A549 (cell line): ENCODE data around the gene TMEM139. TPM values are rescaled to one million over a fixed set of nuclear protein-coding genes. Genes with fewer than 3 reads are reported as not detected.

Experiments
- ATAC-seq, 2 experiments: fragments of 200-7000 bp in 1 of 2; fragments of >200 bp in 1 of 2; cut with Nextera tagmentation in 1 of 2; cut with Tn5 transposase in 1 of 2; 3 replicates each; pipeline versions ENCODE4 v1.8.0 to v1.9.1; 2018 to 2020; ENCODE audit warnings: mild to moderate bottlenecking in 1 of 2, moderate library complexity in 1 of 2
- CTCF ChIA-PET: fragments of 300-600 bp; sonication (Branson Sonifier 250); formaldehyde crosslinking; extraction: SDS; loops from one replicate; lab custom pipeline; 2021; ENCODE audit warnings: antibody characterized with exemption, inconsistent platforms; lab: Yijun Ruan, JAX
- POLR2A ChIA-PET: fragments of 350-600 bp; formaldehyde crosslinking; extraction: SDS; loops from one replicate; lab custom pipeline; 2021; ENCODE audit warnings: antibody characterized with exemption, inconsistent platforms; lab: Yijun Ruan, JAX
- DNase-seq, 2 experiments: peaks; one replicate each; pipeline versions ENCODE4 v3.0.0 to v3.0.0-alpha.2; 2011 to 2016; ENCODE audit warnings: low read depth in 1 of 2, low spot score in 1 of 2
- FAIRE-seq: peaks from 2 replicates; lab custom pipeline; 2011; peaks lifted over from hg19 to GRCh38; lab: Jason Lieb, UNC
- H3K27ac ChIP-seq, 2 experiments: fragments of >200 bp; sonication (Bioruptor Twin); formaldehyde crosslinking; 3 replicates each; pipeline ENCODE4 v1.5.1; 2016 to 2017
- H3K4me1 ChIP-seq: fragments of >200 bp; sonication (Bioruptor Twin); formaldehyde crosslinking; 3 replicates; pipeline ENCODE4 v1.6.1; 2016
- H3K4me2 ChIP-seq: fragments of >200 bp; sonication (Bioruptor Twin); formaldehyde crosslinking; 3 replicates; pipeline ENCODE4 v1.6.1; 2016
- H3K4me3 ChIP-seq: fragments of >200 bp; sonication (Bioruptor Twin); formaldehyde crosslinking; 3 replicates; pipeline ENCODE4 v1.5.1; 2016
- H3K9me3 ChIP-seq: fragments of >200 bp; sonication (Bioruptor Twin); formaldehyde crosslinking; 3 replicates; pipeline ENCODE4 v1.6.1; 2016
- BCL3 ChIP-seq: fragments of >200 bp; sonication (Bioruptor Twin); formaldehyde crosslinking; IDR thresholded peaks from 3 replicates; pipeline ENCODE4 v1.6.1; 2016
- BHLHE40 ChIP-seq: IDR thresholded peaks from 2 replicates; pipeline ENCODE4 v1.6.1; 2012; ENCODE audit warnings: low read depth, low read length, inconsistent platforms
- EHF ChIP-seq: fragments of 250-450 bp; sonication (Bioruptor Pico); IDR thresholded peaks from 2 replicates; pipeline ENCODE4 v1.5.0; 2020; ENCODE audit warnings: mild to moderate bottlenecking
- FOSB ChIP-seq: fragments of 250-450 bp; sonication (Bioruptor Pico); IDR thresholded peaks from 2 replicates; pipeline ENCODE4 v1.5.0; 2020; ENCODE audit warnings: mild to moderate bottlenecking, moderate library complexity
- FOSL2 ChIP-seq, 2 experiments: fragments of 450-650 bp in 1 of 2; fragments of >200 bp in 1 of 2; sonication (Bioruptor Twin) in 1 of 2; formaldehyde crosslinking; IDR thresholded peaks; 2 replicates each; pipeline versions ENCODE4 v1.5.0 to v1.6.1; 2016 to 2020; ENCODE audit warnings: mild to moderate bottlenecking in 1 of 2, moderate library complexity in 1 of 2
- GATA3 ChIP-seq: IDR thresholded peaks from 2 replicates; pipeline ENCODE4 v1.6.1; 2012; ENCODE audit warnings: borderline replicate concordance
- HDAC2 ChIP-seq: fragments of 200-600 bp; sonication (generic); IDR thresholded peaks from 2 replicates; pipeline ENCODE4 v1.6.1; 2016
- HOXB5 ChIP-seq: fragments of 250-450 bp; sonication (Bioruptor Pico); IDR thresholded peaks from 2 replicates; pipeline ENCODE4 v1.5.0; 2020; ENCODE audit warnings: mild to moderate bottlenecking, moderate library complexity
- KDM1A ChIP-seq: fragments of 200-600 bp; sonication (generic); IDR thresholded peaks from 2 replicates; pipeline ENCODE4 v1.6.1; 2016; ENCODE audit warnings: low read depth, mild to moderate bottlenecking
- KDM5A ChIP-seq: fragments of 200-600 bp; sonication (generic); IDR thresholded peaks from 2 replicates; pipeline ENCODE4 v1.6.1; 2016; ENCODE audit warnings: antibody characterized with exemption, mild to moderate bottlenecking
- PBX3 ChIP-seq: IDR thresholded peaks from 2 replicates; pipeline ENCODE4 v1.6.1; 2012
- RAD21 ChIP-seq, 2 experiments: fragments of >200 bp in 1 of 2; sonication (Bioruptor Twin) in 1 of 2; formaldehyde crosslinking in 1 of 2; IDR thresholded peaks in 1 of 2; conservative IDR thresholded peaks in 1 of 2; 2 replicates in 1 of 2; 3 replicates in 1 of 2; pipeline ENCODE4 v1.6.1; 2012 to 2018; ENCODE audit warnings: inconsistent platforms in 1 of 2
- RNF2 ChIP-seq: fragments of 200-600 bp; sonication (generic); IDR thresholded peaks from 2 replicates; pipeline ENCODE4 v1.6.1; 2016; ENCODE audit warnings: low read depth, mild to moderate bottlenecking, antibody characterized with exemption, moderate library complexity, borderline replicate concordance
- SREBF2 ChIP-seq: fragments of 450-650 bp; IDR thresholded peaks from 2 replicates; pipeline ENCODE4 v1.6.1; 2014; ENCODE audit warnings: mild to moderate bottlenecking, moderate library complexity
- TFCP2L1 ChIP-seq: fragments of 250-450 bp; sonication (Bioruptor Pico); IDR thresholded peaks from 2 replicates; pipeline ENCODE4 v1.5.0; 2021; ENCODE audit warnings: mild to moderate bottlenecking
- TP53 ChIP-seq: fragments of 250-450 bp; sonication (Bioruptor Pico); IDR thresholded peaks from 2 replicates; pipeline ENCODE4 v1.5.0; 2021; ENCODE audit warnings: mild to moderate bottlenecking, moderate library complexity
- ZC3H11A ChIP-seq: fragments of 450-650 bp; IDR thresholded peaks from 2 replicates; pipeline ENCODE4 v1.6.1; 2014; ENCODE audit warnings: antibody characterized with exemption, mild to moderate bottlenecking
- WGBS: methylation state at CpG from one replicate; pipeline ENCODE4 v1.1.6; 2017; ENCODE audit errors: missing lambda C conversion rate; 5-methylcytosine and 5-hydroxymethylcytosine counted together
- polyA plus RNA-seq, 4 experiments: library from polyadenylated mRNA; depleted of rRNA in 3 of 4; stranded (reverse); fragments of >200 nt; fragmentation: RNase III in 1 of 4; extraction: RNeasy Plus Mini Kit Qiagen cat#74134 plus additional on column Dnase treatment in 1 of 4; gene quantifications; 2 replicates in 3 of 4; 3 replicates in 1 of 4; pipeline ENCODE4 v1.2.3, GENCODE V29; 2011 to 2017
- TF ChIP-seq, protein P1 (sequence below): fragments of 250-450 bp; sonication (Bioruptor Pico); IDR thresholded peaks from 2 replicates; pipeline ENCODE4 v1.5.0; 2021; ENCODE audit warnings: mild to moderate bottlenecking, moderate library complexity, borderline replicate concordance
- TF ChIP-seq, protein P2 (sequence below): IDR thresholded peaks from 2 replicates; pipeline ENCODE4 v1.6.1; 2012

The TMEM139 gene
- polyA plus RNA-seq, 2 of the 4 experiments (the other 2 are of a cell fraction), result 0.37 to 0.65 TPM

DNA sequence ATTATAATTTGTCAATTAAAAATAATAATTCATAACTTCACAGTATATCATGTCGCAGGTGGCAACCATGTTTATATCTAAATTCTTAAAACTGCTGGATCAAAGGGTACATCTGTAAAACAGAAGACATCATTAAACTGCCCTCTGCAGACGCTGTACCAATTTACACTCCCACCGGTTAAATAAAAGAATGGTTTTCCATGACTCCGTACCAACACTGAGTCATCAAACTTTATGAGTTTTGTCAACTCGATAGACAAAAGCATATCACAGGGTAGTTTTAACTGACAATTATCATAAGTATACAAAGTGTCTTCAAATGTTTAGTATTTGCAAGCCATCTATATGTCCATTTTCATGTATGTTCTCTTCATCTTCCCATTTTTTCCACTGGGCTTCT lies 27.3 kb upstream of the TMEM139 start:
- H3K4me2 ChIP-seq, result 0 out of 3 replicates have a peak overlapping the region, but pooled peaks have one; percentile 12
- POLR2A ChIA-PET, result no interaction called here

DNA sequence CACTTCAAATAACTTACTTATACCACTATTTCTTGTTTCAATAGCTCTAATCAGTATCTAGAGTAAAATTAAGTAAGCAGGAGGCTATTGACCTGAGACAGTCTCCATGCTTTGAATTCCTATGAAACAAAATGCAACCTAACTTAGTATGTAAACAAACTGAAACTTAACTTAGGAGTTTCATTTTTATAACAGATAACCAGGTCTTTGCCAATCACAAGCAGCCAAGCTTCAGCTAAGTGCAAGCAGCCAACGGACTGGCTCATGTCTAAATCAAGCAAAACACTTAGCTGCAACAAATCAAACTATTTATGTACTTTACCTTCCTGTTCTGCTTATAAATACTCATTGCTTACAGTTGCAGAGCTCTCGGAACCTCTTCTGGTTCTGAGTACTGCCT lies 25.9 kb upstream of the TMEM139 start:
- TF ChIP-seq PBX3 (no peak), SREBF2 (no peak), HDAC2 (no peak), KDM5A (no peak), ZC3H11A (no peak), EHF (CRISPR knock-in tag) (no peak), BCL3 (no peak), HOXB5 (no peak), KDM1A (no peak), RNF2 (no peak)
- TF ChIP-seq, protein P1, sequence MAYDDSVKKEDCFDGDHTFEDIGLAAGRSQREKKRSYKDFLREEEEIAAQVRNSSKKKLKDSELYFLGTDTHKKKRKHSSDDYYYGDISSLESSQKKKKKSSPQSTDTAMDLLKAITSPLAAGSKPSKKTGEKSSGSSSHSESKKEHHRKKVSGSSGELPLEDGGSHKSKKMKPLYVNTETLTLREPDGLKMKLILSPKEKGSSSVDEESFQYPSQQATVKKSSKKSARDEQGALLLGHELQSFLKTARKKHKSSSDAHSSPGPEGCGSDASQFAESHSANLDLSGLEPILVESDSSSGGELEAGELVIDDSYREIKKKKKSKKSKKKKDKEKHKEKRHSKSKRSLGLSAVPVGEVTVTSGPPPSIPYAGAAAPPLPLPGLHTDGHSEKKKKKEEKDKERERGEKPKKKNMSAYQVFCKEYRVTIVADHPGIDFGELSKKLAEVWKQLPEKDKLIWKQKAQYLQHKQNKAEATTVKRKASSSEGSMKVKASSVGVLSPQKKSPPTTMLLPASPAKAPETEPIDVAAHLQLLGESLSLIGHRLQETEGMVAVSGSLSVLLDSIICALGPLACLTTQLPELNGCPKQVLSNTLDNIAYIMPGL (CRISPR knock-in tag), result no peak
- FAIRE-seq (no peak), ATAC-seq (no peak), DNase-seq (no peak)
- CTCF ChIA-PET, result interaction anchor here (0.7 to 4.6 kb wide), 4 partner anchors 16 to 136 kb away, joined by 3 to 21 read pairs (median 5); no protein-coding TSS in a partner anchor
- 44% methylated on average over 2 of the region's 2 CpGs for WGBS
- POLR2A ChIA-PET, result no interaction called here
- H3K4me2 ChIP-seq, result peak overlapping the region; percentile 5; the same call in 1 of the 3 replicates
- no peak overlapping the region for H3K27ac ChIP-seq
- H3K4me3 ChIP-seq, result no peak overlapping the region
- peaks cover 14% of the 10 kb centered on the region; the same call in 2 of the 3 replicates for H3K4me1 ChIP-seq
- no peaks in the 10 kb centered on the region for H3K9me3 ChIP-seq

More for the DNA sequence above, 27.3 kb upstream of the TMEM139 start:
- Histone ChIP-seq H3K4me1 (peaks cover 14% of the 10 kb centered on the region; the same call in 2 of the 3 replicates), H3K9me3 (no peaks in the 10 kb centered on the region), H3K4me3 (no peak overlapping the region), H3K27ac (no peak overlapping the region)
- WGBS, result 18% methylated on average over 5 of the region's 5 CpGs
- FAIRE-seq, result no peak
- peak; percentile 20 to 25 for DNase-seq
- TF ChIP-seq FOSL2 (IDR thresholded peaks at IDR 0.05) (no peak), FOSL2 (CRISPR knock-in tag; IDR thresholded peaks at IDR 0.05) (peak; percentile 46), GATA3 (no peak), TP53 (no peak), RAD21 (conservative IDR thresholded peaks at IDR 0.05 in 1 of 2, IDR thresholded peaks at IDR 0.05 in 1 of 2) (0 out of 5 replicates have a peak, but pooled peaks of 1 of the 2 experiments have one; percentile 2), TFCP2L1 (CRISPR knock-in tag) (no peak), ZC3H11A (no peak), BHLHE40 (no peak)
- TF ChIP-seq, protein P2, sequence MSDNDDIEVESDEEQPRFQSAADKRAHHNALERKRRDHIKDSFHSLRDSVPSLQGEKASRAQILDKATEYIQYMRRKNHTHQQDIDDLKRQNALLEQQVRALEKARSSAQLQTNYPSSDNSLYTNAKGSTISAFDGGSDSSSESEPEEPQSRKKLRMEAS, result no peak
- peak in 1 of 2 experiments; percentile 54; a peak in 2 of 6 replicates for ATAC-seq
- CTCF ChIA-PET, result interaction anchor here (1.0 to 4.6 kb wide), 3 partner anchors 17 to 49 kb away, joined by 3 to 21 read pairs (median 5); no protein-coding TSS in a partner anchor

GRCh38 chr7:143259765-143260164 lies 25.0 kb upstream of the TMEM139 start:
- TF ChIP-seq FOSB (CRISPR knock-in tag), result no peak
- no peak for TF ChIP-seq FOSL2 (IDR thresholded peaks at IDR 0.05)
- peak; percentile 65 for TF ChIP-seq FOSL2 (CRISPR knock-in tag; IDR thresholded peaks at IDR 0.05)
- peaks cover 21% of the 10 kb centered on the region for H3K4me1 ChIP-seq
- POLR2A ChIA-PET, result interaction anchor here (0.6 kb wide), 1 partner anchor 32 kb away, joined by 4 read pairs; no protein-coding TSS in a partner anchor
- no peak overlapping the region for H3K4me3 ChIP-seq
- 74% methylated on average over 2 of the region's 2 CpGs for WGBS
- ATAC-seq (no peak), FAIRE-seq (no peak), DNase-seq (peak in 1 of 2 experiments; percentile 35)
- CTCF ChIA-PET, result interaction anchor here (4.6 kb wide), 1 partner anchor 19 kb away, joined by 21 read pairs; no protein-coding TSS in a partner anchor
- H3K4me2 ChIP-seq, result no peak overlapping the region
- no peaks in the 10 kb centered on the region for H3K9me3 ChIP-seq
- no peak overlapping the region for H3K27ac ChIP-seq
